Lung (tissue), 12 donors: Measurements from ENCODE around the gene TIE1. TPM values are rescaled to one million over a fixed set of nuclear protein-coding genes. Genes with fewer than 3 reads are reported as not detected.
A peak's percentile ranks its signal among the peaks of the same experiment; 100 is the strongest.

Experiments used
- ATAC-seq: fragments of 200-7000 bp; cut with Tn5 transposase; one replicate; pipeline ENCODE4 v1.9.1; 2020; ENCODE audit warnings: moderate number of reproducible peaks; ENCODE audit not compliant: insufficient read depth, low FRiP score
- DNase-seq, 3 donors: peaks; one replicate each; pipeline ENCODE4 v3.0.0-alpha.2; 2013 to 2017
- H3K27ac ChIP-seq, 2 donors: one replicate each; pipeline ENCODE4 v1.5.1; 2013; ENCODE audit warnings: mild to moderate bottlenecking in 2 of 2, moderate library complexity in 2 of 2, control low read depth in 1 of 2, inconsistent platforms in 1 of 2, low read depth in 1 of 2, low read length in 1 of 2
- H3K27me3 ChIP-seq, 3 donors: one replicate each; pipeline ENCODE4 v1.5.1; 2013; ENCODE audit warnings: low read length in 2 of 3; ENCODE audit not compliant: control insufficient read depth in 3 of 3, insufficient read depth in 3 of 3
- H3K36me3 ChIP-seq, 4 donors: one replicate each; pipeline ENCODE4 v1.5.1; 2013; ENCODE audit warnings: low read length in 4 of 4, mild to moderate bottlenecking in 1 of 4, moderate library complexity in 1 of 4; ENCODE audit not compliant: control insufficient read depth in 4 of 4, insufficient read depth in 4 of 4
- H3K4me1 ChIP-seq, 5 donors: one replicate each; pipeline ENCODE4 v1.5.1; 2013; ENCODE audit warnings: low read length in 5 of 5, mild to moderate bottlenecking in 2 of 5, moderate library complexity in 1 of 5; ENCODE audit not compliant: control insufficient read depth in 5 of 5, insufficient read depth in 5 of 5
- H3K4me3 ChIP-seq: one replicate; pipeline ENCODE4 v1.5.1; 2013; ENCODE audit warnings: mild to moderate bottlenecking, control low read depth, moderate library complexity
- H3K9ac ChIP-seq, 2 donors: one replicate each; pipeline ENCODE4 v1.5.1; 2013; ENCODE audit warnings: low read length in 2 of 2, control low read depth in 1 of 2; ENCODE audit not compliant: insufficient read depth in 1 of 2
- H3K9me3 ChIP-seq, 4 donors: one replicate each; pipeline ENCODE4 v1.5.1; 2013; ENCODE audit warnings: low read length in 3 of 4, mild to moderate bottlenecking in 1 of 4, moderate library complexity in 1 of 4; ENCODE audit not compliant: control insufficient read depth in 4 of 4, insufficient read depth in 3 of 4
- WGBS, 2 donors: extraction: QIAGEN DNeasy Blood & Tissue Kit; methylation state at CpG; one replicate each; pipeline ENCODE4 v1.1.7; 2013; 5-methylcytosine and 5-hydroxymethylcytosine counted together
- polyA plus RNA-seq, 2 donors: library from polyadenylated mRNA; stranded (reverse); fragments of 200-250 nt; gene quantifications; one replicate each; pipeline ENCODE4 v1.2.1, GENCODE V29; 2013
- total RNA-seq, 2 donors: library from RNA; depleted of rRNA in 1 of 2; stranded (reverse); fragments of >200 nt in 1 of 2; gene quantifications; one replicate each; pipeline ENCODE4 v1.2.1, GENCODE V29; 2014 to 2021
- TF ChIP-seq, protein P1 (sequence below): IDR thresholded peaks from 2 replicates; pipeline ENCODE4 v1.5.1; 2012; ENCODE audit warnings: mild to moderate bottlenecking; ENCODE audit errors: control extremely low read depth, extremely low read depth
- donor health status: control.
- donor health status: control.
- donor health status: Bipolar disorder and iron deficiency.
- donor health status: healthy.
- donor health status: DM: yes; HTN: yes; CAD: no.

Gene TIE1
- total and polyA plus RNA-seq, 4 donors: 20.5 to 133 (median 42.1) TPM

- Histone ChIP-seq H3K9ac (no peak overlapping the region), H3K27ac (peak overlapping the region in 1 of 2 donors; percentile 63), H3K9me3 (peaks cover 0 to 4% (median 0%) of the 10 kb centered on the region in 4 donors), H3K4me1 (peaks cover 0 to 23% (median 20%) of the 10 kb centered on the region in 5 donors), H3K36me3 (peaks cover 0 to 3% (median 0%) of the 10 kb centered on the region in 4 donors), H3K27me3 (no peaks in the 10 kb centered on the region), H3K4me3 (no peak overlapping the region)
- TF ChIP-seq, protein P1, sequence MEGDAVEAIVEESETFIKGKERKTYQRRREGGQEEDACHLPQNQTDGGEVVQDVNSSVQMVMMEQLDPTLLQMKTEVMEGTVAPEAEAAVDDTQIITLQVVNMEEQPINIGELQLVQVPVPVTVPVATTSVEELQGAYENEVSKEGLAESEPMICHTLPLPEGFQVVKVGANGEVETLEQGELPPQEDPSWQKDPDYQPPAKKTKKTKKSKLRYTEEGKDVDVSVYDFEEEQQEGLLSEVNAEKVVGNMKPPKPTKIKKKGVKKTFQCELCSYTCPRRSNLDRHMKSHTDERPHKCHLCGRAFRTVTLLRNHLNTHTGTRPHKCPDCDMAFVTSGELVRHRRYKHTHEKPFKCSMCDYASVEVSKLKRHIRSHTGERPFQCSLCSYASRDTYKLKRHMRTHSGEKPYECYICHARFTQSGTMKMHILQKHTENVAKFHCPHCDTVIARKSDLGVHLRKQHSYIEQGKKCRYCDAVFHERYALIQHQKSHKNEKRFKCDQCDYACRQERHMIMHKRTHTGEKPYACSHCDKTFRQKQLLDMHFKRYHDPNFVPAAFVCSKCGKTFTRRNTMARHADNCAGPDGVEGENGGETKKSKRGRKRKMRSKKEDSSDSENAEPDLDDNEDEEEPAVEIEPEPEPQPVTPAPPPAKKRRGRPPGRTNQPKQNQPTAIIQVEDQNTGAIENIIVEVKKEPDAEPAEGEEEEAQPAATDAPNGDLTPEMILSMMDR: no peak
- 32 to 41% methylated on average over 11 of the region's 11 CpGs for WGBS, 2 donors
- ATAC-seq (peak; percentile 17), DNase-seq (peak in 2 of 3 donors; percentile 13 to 65)
These were observed 26.5 kb upstream of the TIE1 start for GRCh38 chr1:43274125-43274803.

- Histone ChIP-seq H3K4me1 (peaks cover 0 to 23% (median 16%) of the 10 kb centered on the region in 5 donors), H3K27ac (peak overlapping the region in 1 of 2 donors; percentile 63), H3K9ac (no peak overlapping the region), H3K36me3 (peaks cover 0 to 3% (median 0%) of the 10 kb centered on the region in 4 donors), H3K9me3 (peaks cover 0 to 4% (median 0%) of the 10 kb centered on the region in 4 donors), H3K4me3 (no peak overlapping the region), H3K27me3 (no peaks in the 10 kb centered on the region)
- 77 to 89% methylated on average over 8 of the region's 8 CpGs for WGBS, 2 donors
- TF ChIP-seq, protein P1: no peak
- ATAC-seq (no peak), DNase-seq (no peak)
These were observed 26.0 kb upstream of the TIE1 start for GRCh38 chr1:43274804-43275180.

- Histone ChIP-seq H3K4me1 (peaks cover 0 to 19% (median 13%) of the 10 kb centered on the region in 5 donors), H3K9me3 (peaks cover 0 to 4% (median 0%) of the 10 kb centered on the region in 4 donors), H3K27me3 (no peaks in the 10 kb centered on the region), H3K27ac (no peak overlapping the region), H3K9ac (no peak overlapping the region), H3K4me3 (no peak overlapping the region), H3K36me3 (peaks cover 0 to 3% (median 0%) of the 10 kb centered on the region in 4 donors)
- TF ChIP-seq, protein P1: no peak
- 80 to 94% methylated on average over 12 of the region's 12 CpGs for WGBS, 2 donors
- ATAC-seq: no peak
- no peak for DNase-seq
These were observed 24.8 kb upstream of the TIE1 start for GRCh38 chr1:43275826-43276620.
